ENCODE data around the gene NEUROD2. TPM values are rescaled to one million over a fixed set of nuclear protein-coding genes. Genes with fewer than 3 reads are reported as not detected.

NEUROD2 gene
- total and polyA plus RNA-seq, 2 of the 13 experiments (the other 11 are each of a cell fraction or from before 2014, with no cell fraction given) = not detected

- Histone ChIP-seq H4K20me1 (ENCODE audit: insufficient read depth, low read length) (0 out of 2 replicates have a peak, but pooled peaks cover 3% of the 10 kb centered on the region), H3K9ac (ENCODE audit: insufficient read depth, low read depth, low read length) (no peak overlapping the region), H3K4me2 (ENCODE audit: low read depth, low read length) (no peak overlapping the region), H3K4me3 (replicated peaks in 1 of 3; ENCODE audit: insufficient read depth in 1 of 3, low read depth in 2 of 3, low read length in 3 of 3) (no peak overlapping the region), H3K27ac (ENCODE audit: extremely low read length, insufficient read depth, low read length) (no peak overlapping the region), H3K36me3 (replicated peaks in 1 of 2; ENCODE audit: control insufficient read depth in 1 of 2, insufficient read depth in 2 of 2, low read length in 2 of 2) (no peaks in the 10 kb centered on the region), H3K4me1 (ENCODE audit: insufficient read depth, low read length) (peaks cover 15% of the 10 kb centered on the region), H3K79me2 (ENCODE audit: insufficient read depth, low read length) (no peaks in the 10 kb centered on the region), H3K9me3 (ENCODE audit: low read length) (no peaks in the 10 kb centered on the region), H2AFZ (ENCODE audit: low read length) (no peak overlapping the region), H3K27me3 (ENCODE audit: control insufficient read depth in 1 of 2, insufficient read depth in 2 of 2, low read length in 2 of 2) (peaks cover 7 to 37% of the 10 kb centered on the region in 2 experiments; a peak in 3 of 5 replicates)
- FAIRE-seq (no peak), DNase-seq (ENCODE audit: low spot score) (no peak), ATAC-seq (no peak)
- intact Hi-C loops (cut with micrococcal nuclease; ENCODE audit: unreplicated experiment) = no loop called here
- no TSS peak for BruUV-seq (replicated peaks)
- in situ Hi-C loops (cut with HindIII; ENCODE audit: extremely low pct_ligation_motif_present, low pct_unique_long_range_greater_than_20kb) = no loop called here
- WGBS (ENCODE audit: low lambda C conversion rate) = 6% methylated on average over 2 of the region's 2 CpGs
- CTCF ChIA-PET (ENCODE audit: low intra/inter-chr PET ratio, low total read pairs) = no interaction called here
- TF ChIP-seq ZNF274 (CRISPR knock-in tag; IDR thresholded peaks at IDR 0.05) (no peak), ZNF709 (CRISPR knock-in tag; IDR thresholded peaks at IDR 0.05) (no peak), ZFP91 (CRISPR knock-in tag; IDR thresholded peaks at IDR 0.05; ENCODE audit: borderline replicate concordance) (no peak), ZNF256 (CRISPR knock-in tag; conservative IDR thresholded peaks at IDR 0.05) (no peak), ZNF160 (CRISPR knock-in tag; IDR thresholded peaks at IDR 0.05) (no peak), ZNF451 (CRISPR knock-in tag; IDR thresholded peaks at IDR 0.05) (no peak), ZNF296 (CRISPR knock-in tag; conservative IDR thresholded peaks at IDR 0.05) (no peak), SP140L (CRISPR knock-in tag; IDR thresholded peaks at IDR 0.05; ENCODE audit: borderline replicate concordance) (no peak), RFXAP (CRISPR knock-in tag; IDR thresholded peaks at IDR 0.05; ENCODE audit: borderline replicate concordance) (no peak), NFKB2 (CRISPR knock-in tag; IDR thresholded peaks at IDR 0.05; ENCODE audit: borderline replicate concordance) (no peak), ZSCAN29 (CRISPR knock-in tag; conservative IDR thresholded peaks at IDR 0.05) (no peak), GPN1 (CRISPR knock-in tag; IDR thresholded peaks at IDR 0.05; ENCODE audit: borderline replicate concordance) (no peak), MYNN (CRISPR knock-in tag; IDR thresholded peaks at IDR 0.05; ENCODE audit: low read depth) (no peak), GZF1 (CRISPR knock-in tag; IDR thresholded peaks at IDR 0.05) (no peak), ZNF704 (CRISPR knock-in tag; IDR thresholded peaks at IDR 0.05; ENCODE audit: borderline replicate concordance) (no peak), SRF (IDR thresholded peaks at IDR 0.05; ENCODE audit: low read depth, low read length) (no peak), EEA1 (CRISPR knock-in tag; IDR thresholded peaks at IDR 0.05; ENCODE audit: borderline replicate concordance) (no peak), MTA3 (CRISPR knock-in tag; IDR thresholded peaks at IDR 0.05) (no peak)
- POLR2A ChIA-PET = no interaction called here
Measured at GRCh38 chr17:39578272-39578671, 29.4 kb downstream of the NEUROD2 start.

All from HepG2 (cell line).